Panc1 (cell line): ENCODE data around the gene ZNF619. TPM values are rescaled to one million over a fixed set of nuclear protein-coding genes. Genes with fewer than 3 reads are reported as not detected.
A peak's percentile ranks its signal among the peaks of the same experiment; 100 is the strongest.

Source experiments
- ATAC-seq: fragments of 200-7000 bp; cut with Tn5 transposase; 2 replicates; pipeline ENCODE4 v1.9.1; 2020; ENCODE audit warnings: mild to moderate bottlenecking, moderate library complexity
- BruUV-seq: library from RNA; stranded (reverse); fragments of 400-500 nt; replicated peaks from 2 replicates; lab custom pipeline; 2021; lab: Mats Ljungman, UMichigan
- CTCF ChIA-PET: fragments of 300-600 bp; sonication (Branson Sonifier 250); formaldehyde crosslinking; loops from one replicate; lab custom pipeline; 2022; ENCODE audit warnings: antibody characterized with exemption; lab: Charles Lee
- POLR2A ChIA-PET: fragments of 300-600 bp; sonication (Branson Sonifier 250); formaldehyde crosslinking; loops from one replicate; lab custom pipeline; 2022; ENCODE audit warnings: antibody characterized with exemption; lab: Charles Lee
- DNase-seq: peaks from one replicate; pipeline ENCODE4 v3.0.0-alpha.2; 2010; ENCODE audit warnings: low read depth, low spot score
- H3K27ac ChIP-seq: 2 replicates; pipeline ENCODE4 v1.5.1; 2011; ENCODE audit warnings: mild to moderate bottlenecking, low read length, inconsistent platforms
- H3K27me3 ChIP-seq: fragments of 200-500 bp; sonication (Bioruptor generic); 2 replicates; pipeline ENCODE4 v1.6.0; 2014; ENCODE audit warnings: low read length, inconsistent platforms; ENCODE audit not compliant: control insufficient read depth, insufficient read depth
- H3K36me3 ChIP-seq: fragments of 200-500 bp; sonication (Bioruptor generic); 2 replicates; pipeline ENCODE4 v1.5.1; 2014; ENCODE audit warnings: inconsistent platforms, mild to moderate bottlenecking, low read length, moderate library complexity; ENCODE audit not compliant: control insufficient read depth, insufficient read depth
- H3K4me1 ChIP-seq: 2 replicates; pipeline ENCODE4 v1.5.1; 2011; ENCODE audit warnings: inconsistent platforms, mild to moderate bottlenecking, low read length, moderate library complexity; ENCODE audit not compliant: control insufficient read depth, insufficient read depth
- H3K4me3 ChIP-seq, 2 experiments: 2 replicates each; pipeline ENCODE4 v1.5.1; 2011 to 2012; ENCODE audit warnings: low read depth in 2 of 2, low read length in 2 of 2, mild to moderate bottlenecking in 2 of 2, inconsistent platforms in 1 of 2, moderate library complexity in 1 of 2
- H3K9me3 ChIP-seq: fragments of 200-500 bp; sonication (Bioruptor generic); 2 replicates; pipeline ENCODE4 v1.5.1; 2014; ENCODE audit warnings: low read depth, mild to moderate bottlenecking, inconsistent platforms, low read length, moderate library complexity; ENCODE audit not compliant: control insufficient read depth, insufficient read depth
- POLR2AphosphoS5 ChIP-seq: IDR thresholded peaks from 2 replicates; pipeline ENCODE4 v1.6.1; 2012; ENCODE audit warnings: mild to moderate bottlenecking, low read depth, low read length, moderate library complexity
- SIN3A ChIP-seq: IDR thresholded peaks from 2 replicates; pipeline ENCODE4 v1.6.1; 2012; ENCODE audit warnings: low read depth, mild to moderate bottlenecking, low read length, moderate library complexity, borderline replicate concordance; ENCODE audit not compliant: insufficient read depth
- TCF7L2 ChIP-seq: IDR thresholded peaks from 2 replicates; pipeline ENCODE4 v1.6.1; 2011; ENCODE audit warnings: mild to moderate bottlenecking, low read depth, low read length, inconsistent platforms
- in situ Hi-C: cut with HindIII; loops from 2 replicates; pipeline ENCODE4 v1.10.0; 2016; ENCODE audit warnings: low sequenced_read_pairs, low pct_unique_long_range_greater_than_20kb
- intact Hi-C: fragments of 100-400 bp; cut with micrococcal nuclease; formaldehyde crosslinking; loops from one replicate; pipeline ENCODE4 v1.10.0; 2022; ENCODE audit not compliant: unreplicated experiment
- total RNA-seq: library from RNA; stranded (reverse); gene quantifications from one replicate; pipeline ENCODE4 v1.2.1, GENCODE V29; 2021; ENCODE audit not compliant: unreplicated experiment
- TF ChIP-seq, protein P1 (sequence below), 2 experiments: IDR thresholded peaks; 2 replicates each; pipeline ENCODE4 v1.6.1; 2011 to 2012; ENCODE audit warnings: low read depth in 2 of 2, control low read depth in 1 of 2, low read length in 1 of 2, mild to moderate bottlenecking in 1 of 2, moderate library complexity in 1 of 2; ENCODE audit not compliant: insufficient read depth in 1 of 2
- TF ChIP-seq, protein P2 (sequence below): fragments of 450-650 bp; IDR thresholded peaks from 2 replicates; pipeline ENCODE4 v1.5.1; 2017; ENCODE audit warnings: mild to moderate bottlenecking

ZNF619 gene
- total RNA-seq, 1 experiment from 2014 or later: 1.3 TPM

DNA sequence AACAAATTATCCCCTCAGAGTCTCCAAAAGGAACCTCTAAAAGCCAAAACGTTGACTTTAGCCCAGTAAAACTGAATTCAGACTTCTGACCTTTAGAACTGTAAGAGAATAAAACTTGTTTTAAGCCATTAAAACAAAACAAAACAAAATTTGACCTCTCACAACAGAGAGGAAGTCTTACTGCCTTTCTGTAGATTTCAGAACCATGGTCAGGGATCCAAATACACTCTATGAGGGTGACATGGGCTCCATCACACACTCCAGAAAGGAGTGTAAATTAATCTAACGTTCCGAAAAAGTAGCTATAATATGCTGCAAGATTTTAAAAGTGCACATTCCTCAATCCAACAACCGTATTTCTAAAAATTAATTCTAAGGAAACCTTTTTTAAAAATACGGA, 39.0 kb upstream of the ZNF619 start:
- no peak overlapping the region for H3K4me3 ChIP-seq
- ATAC-seq (no peak), DNase-seq (no peak)
- no peaks in the 10 kb centered on the region for H3K9me3 ChIP-seq
- H3K4me1 ChIP-seq: no peaks in the 10 kb centered on the region
- H3K36me3 ChIP-seq: no peaks in the 10 kb centered on the region
- BruUV-seq: no TSS peak
- ChIA-PET CTCF (interaction anchor here (0.7 kb wide), 1 partner anchor 88 kb away, joined by 4 read pairs; no protein-coding TSS in a partner anchor), POLR2A (no interaction called here)
- H3K27me3 ChIP-seq: no peaks in the 10 kb centered on the region
- H3K27ac ChIP-seq: no peak overlapping the region
- intact Hi-C loops: no loop called here
- in situ Hi-C loops: no loop called here
- no peak for TF ChIP-seq TCF7L2
- TF ChIP-seq, protein P1, sequence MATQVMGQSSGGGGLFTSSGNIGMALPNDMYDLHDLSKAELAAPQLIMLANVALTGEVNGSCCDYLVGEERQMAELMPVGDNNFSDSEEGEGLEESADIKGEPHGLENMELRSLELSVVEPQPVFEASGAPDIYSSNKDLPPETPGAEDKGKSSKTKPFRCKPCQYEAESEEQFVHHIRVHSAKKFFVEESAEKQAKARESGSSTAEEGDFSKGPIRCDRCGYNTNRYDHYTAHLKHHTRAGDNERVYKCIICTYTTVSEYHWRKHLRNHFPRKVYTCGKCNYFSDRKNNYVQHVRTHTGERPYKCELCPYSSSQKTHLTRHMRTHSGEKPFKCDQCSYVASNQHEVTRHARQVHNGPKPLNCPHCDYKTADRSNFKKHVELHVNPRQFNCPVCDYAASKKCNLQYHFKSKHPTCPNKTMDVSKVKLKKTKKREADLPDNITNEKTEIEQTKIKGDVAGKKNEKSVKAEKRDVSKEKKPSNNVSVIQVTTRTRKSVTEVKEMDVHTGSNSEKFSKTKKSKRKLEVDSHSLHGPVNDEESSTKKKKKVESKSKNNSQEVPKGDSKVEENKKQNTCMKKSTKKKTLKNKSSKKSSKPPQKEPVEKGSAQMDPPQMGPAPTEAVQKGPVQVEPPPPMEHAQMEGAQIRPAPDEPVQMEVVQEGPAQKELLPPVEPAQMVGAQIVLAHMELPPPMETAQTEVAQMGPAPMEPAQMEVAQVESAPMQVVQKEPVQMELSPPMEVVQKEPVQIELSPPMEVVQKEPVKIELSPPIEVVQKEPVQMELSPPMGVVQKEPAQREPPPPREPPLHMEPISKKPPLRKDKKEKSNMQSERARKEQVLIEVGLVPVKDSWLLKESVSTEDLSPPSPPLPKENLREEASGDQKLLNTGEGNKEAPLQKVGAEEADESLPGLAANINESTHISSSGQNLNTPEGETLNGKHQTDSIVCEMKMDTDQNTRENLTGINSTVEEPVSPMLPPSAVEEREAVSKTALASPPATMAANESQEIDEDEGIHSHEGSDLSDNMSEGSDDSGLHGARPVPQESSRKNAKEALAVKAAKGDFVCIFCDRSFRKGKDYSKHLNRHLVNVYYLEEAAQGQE (IDR thresholded peaks at IDR 0.05; ENCODE audit: insufficient read depth in 1 of 2, low read depth in 2 of 2, low read length in 1 of 2): peak; percentile 57 to 73; a peak in 2 of 4 replicates

DNA sequence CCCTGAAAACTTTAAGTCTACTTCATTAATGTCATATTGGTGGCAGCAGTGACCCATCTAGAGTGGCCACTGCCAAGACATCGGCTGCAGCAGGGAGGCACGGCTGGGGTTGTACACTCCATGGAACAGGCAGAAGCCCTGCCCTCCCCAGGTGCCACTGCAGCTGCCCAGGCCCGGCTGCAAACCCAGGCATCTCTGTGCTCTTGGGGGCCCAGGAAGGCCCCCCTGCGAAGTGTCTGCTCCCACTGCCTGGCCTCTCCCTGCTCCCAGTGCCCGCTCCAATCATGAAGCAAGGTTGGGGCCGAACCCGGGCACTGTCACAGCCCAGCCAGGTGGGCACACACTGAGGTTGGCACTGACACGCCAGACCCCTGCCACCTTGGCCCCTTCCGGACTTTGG, 31.9 kb upstream of the ZNF619 start:
- no peak for ATAC-seq
- Histone ChIP-seq H3K27me3 (no peaks in the 10 kb centered on the region), H3K4me3 (no peak overlapping the region), H3K4me1 (no peaks in the 10 kb centered on the region), H3K27ac (no peak overlapping the region), H3K36me3 (no peaks in the 10 kb centered on the region), H3K9me3 (no peaks in the 10 kb centered on the region)
- CTCF ChIA-PET: no interaction called here
- intact Hi-C loops (no loop called here), in situ Hi-C loops (no loop called here)
- POLR2A ChIA-PET: no interaction called here
- BruUV-seq: no TSS peak
- no peak for TF ChIP-seq TCF7L2
- TF ChIP-seq SIN3A: no peak
- no peak for TF ChIP-seq POLR2AphosphoS5
- TF ChIP-seq, protein P2, sequence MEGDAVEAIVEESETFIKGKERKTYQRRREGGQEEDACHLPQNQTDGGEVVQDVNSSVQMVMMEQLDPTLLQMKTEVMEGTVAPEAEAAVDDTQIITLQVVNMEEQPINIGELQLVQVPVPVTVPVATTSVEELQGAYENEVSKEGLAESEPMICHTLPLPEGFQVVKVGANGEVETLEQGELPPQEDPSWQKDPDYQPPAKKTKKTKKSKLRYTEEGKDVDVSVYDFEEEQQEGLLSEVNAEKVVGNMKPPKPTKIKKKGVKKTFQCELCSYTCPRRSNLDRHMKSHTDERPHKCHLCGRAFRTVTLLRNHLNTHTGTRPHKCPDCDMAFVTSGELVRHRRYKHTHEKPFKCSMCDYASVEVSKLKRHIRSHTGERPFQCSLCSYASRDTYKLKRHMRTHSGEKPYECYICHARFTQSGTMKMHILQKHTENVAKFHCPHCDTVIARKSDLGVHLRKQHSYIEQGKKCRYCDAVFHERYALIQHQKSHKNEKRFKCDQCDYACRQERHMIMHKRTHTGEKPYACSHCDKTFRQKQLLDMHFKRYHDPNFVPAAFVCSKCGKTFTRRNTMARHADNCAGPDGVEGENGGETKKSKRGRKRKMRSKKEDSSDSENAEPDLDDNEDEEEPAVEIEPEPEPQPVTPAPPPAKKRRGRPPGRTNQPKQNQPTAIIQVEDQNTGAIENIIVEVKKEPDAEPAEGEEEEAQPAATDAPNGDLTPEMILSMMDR: no peak
- TF ChIP-seq, protein P1 (IDR thresholded peaks at IDR 0.05; ENCODE audit: insufficient read depth in 1 of 2, low read depth in 2 of 2, low read length in 1 of 2): no peak
- no peak for DNase-seq
